Skeletal muscle cell (primary cell): Measurements from ENCODE around the gene IPO8.
"Not testable (repeated sequence)": the region's sequence is repeated elsewhere in the genome, so short reads cannot be mapped to it uniquely, and the experiment has no call there.

Source experiments
- DNase-seq: peaks from one replicate; pipeline ENCODE4 v3.0.0-alpha.2; 2010; ENCODE audit warnings: low read depth
- H3K4me3 ChIP-seq: 2 replicates; pipeline ENCODE4 v1.5.1; 2011; ENCODE audit warnings: low read depth, mild to moderate bottlenecking, control low read depth, low read length, moderate library complexity

The IPO8 gene

GRCh38 chr12:30614031-30614430, 81.6 kb downstream of the IPO8 start:
- DNase-seq: no peak
- H3K4me3 ChIP-seq: no peak overlapping the region

DNA sequence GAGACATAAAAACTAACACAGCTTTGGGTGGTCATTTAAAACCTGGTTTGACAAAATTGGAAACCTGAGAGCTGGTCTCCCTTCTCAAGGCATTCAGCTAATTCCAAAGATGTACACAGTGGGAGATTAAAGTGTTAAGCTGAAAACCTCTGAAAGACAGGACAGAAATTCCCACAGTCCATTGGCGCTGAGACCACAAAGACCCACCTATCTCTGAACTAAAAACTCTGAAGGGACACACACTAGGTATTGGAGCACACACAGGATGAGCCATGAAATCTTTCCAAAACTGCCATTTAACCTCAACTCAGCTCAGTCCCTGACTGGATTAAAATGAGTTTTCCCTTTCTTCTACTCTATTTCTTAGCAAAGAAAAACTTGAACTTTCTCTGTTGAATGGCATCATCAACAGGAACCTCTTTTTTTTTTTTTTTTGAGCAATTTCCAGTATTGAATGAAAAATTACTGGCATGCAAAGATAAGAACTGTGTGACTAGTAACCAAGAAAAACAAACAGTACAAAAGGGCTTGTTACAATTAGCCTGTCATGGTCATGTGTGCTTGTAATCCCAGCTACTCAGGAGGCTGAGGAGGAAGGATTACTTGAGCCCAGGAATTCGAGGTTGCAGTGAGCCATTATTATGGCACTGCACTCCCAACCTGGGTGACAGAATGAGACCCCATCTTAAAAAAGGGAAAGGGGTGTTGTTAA, 82.4 kb downstream of the IPO8 start:
- H3K4me3 ChIP-seq: no peak overlapping the region
- no peak for DNase-seq

GRCh38 chr12:30610718-30611117, 85.0 kb downstream of the IPO8 start:
- DNase-seq: no peak
- H3K4me3 ChIP-seq: no peak overlapping the region

- H3K4me3 ChIP-seq, DNase-seq: not testable (repeated sequence)
Measured at GRCh38 chr12:30609819-30610218, 85.8 kb downstream of the IPO8 start.

GRCh38 chr12:30604302-30604701, 91.4 kb downstream of the IPO8 start:
- not testable (repeated sequence) for H3K4me3 ChIP-seq, DNase-seq

DNA sequence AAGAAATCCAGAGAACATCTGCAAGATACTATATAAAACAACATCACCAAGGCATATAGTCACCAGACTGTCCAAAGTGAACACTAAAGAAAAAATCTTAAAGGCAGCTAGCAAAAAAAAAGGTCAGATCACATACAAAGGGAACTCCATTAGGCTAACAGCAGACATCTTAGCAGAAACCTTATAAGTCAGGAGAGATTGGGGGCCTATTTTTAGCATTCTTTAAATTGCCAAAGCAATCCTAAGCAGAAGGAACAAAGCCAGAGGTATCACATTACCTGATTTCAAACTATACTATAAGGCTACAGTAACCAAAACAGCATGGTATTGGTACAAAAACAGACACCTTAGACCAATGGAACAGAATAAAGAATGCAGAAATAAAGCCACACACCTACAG, 92.5 kb downstream of the IPO8 start:
- DNase-seq: no peak
- no peak overlapping the region for H3K4me3 ChIP-seq

DNA sequence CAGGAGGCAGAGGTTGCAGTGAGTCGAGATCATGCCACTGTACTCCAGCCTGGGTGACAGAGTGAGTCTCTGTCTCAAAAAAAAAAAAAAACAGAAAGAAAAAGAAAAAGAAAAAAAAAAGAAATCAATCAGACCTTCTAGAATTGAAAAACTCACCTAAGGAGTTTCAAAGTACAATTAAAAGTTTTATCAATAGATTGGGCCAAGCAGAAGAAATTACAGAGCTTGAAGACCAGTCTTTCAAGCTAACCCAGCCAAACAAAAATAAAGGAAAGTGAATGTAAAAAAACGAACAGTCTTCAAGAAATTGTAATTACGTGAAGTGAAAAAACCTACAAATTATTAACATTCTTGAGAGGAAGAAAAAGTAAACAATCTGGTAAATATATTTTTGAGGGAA, 93.0 kb downstream of the IPO8 start:
- no peak overlapping the region for H3K4me3 ChIP-seq
- DNase-seq: no peak

DNA sequence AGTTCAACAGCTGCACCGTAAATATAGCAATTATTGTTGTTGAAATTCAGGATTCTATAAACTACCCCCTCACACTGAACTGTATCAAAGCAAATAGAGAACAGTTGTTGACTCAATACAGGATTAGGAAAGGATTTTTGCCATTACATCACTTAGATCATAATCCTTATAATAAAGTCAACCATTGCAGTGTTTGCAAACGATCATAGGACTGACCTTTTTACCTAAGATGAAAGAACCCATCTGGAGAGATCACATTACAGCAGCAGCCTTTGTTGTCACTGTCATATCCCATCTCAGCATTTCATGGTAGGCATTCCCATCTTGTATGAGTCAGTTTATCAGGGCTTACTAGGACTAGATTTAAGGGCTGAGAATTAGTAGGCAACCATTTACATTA, 96.1 kb downstream of the IPO8 start:
- DNase-seq: peak; percentile 9
- no peak overlapping the region for H3K4me3 ChIP-seq

DNA sequence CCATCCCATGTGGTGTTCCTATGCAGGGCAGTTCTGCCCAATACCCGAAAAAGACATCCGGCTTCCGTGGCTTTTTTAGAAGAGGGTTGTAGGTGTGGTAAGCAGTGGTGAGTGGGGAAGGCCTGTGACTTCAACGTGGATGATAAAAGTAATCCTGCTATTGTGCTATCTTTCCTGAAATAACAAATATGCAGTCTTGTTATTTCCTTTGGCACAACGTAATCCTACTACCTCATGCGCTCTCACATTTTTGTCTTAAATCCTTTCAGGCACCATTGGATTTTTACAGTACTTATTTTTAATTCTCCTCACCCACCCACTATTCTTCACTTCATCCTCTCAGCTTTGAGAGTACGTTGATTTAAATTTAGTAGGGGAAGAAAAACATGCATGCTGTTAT, 96.8 kb downstream of the IPO8 start:
- DNase-seq: no peak
- no peak overlapping the region for H3K4me3 ChIP-seq

GRCh38 chr12:30595742-30596141, 99.9 kb downstream of the IPO8 start:
- DNase-seq: no peak
- no peak overlapping the region for H3K4me3 ChIP-seq

- H3K4me3 ChIP-seq: no peak overlapping the region
- no peak for DNase-seq
Measured at GRCh38 chr12:30594509-30594908, 101.2 kb downstream of the IPO8 start.

DNA sequence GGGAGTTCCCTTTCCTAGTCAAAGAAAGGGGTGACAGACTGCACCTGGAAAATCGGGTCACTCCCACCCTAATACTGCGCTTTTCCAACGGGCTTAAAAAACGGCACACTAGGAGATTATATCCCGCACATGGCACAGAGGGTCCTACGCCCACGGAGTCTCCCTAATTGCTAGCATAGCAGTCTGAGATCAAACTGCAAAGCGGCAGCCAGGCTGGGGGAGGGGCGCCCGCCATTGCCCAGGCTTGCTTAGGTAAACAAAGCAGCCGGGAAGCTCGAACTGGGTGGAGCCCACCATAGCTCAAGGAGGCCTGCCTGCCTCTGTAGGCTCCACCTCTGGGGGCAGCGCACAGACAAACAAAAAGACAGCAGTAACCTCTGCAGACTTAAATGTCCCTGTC, 107.1 kb downstream of the IPO8 start:
- DNase-seq, H3K4me3 ChIP-seq: not testable (repeated sequence)

- H3K4me3 ChIP-seq: no peak overlapping the region
- no peak for DNase-seq
Measured at GRCh38 chr12:30587782-30588181, 107.9 kb downstream of the IPO8 start.

GRCh38 chr12:30585877-30586276, 109.8 kb downstream of the IPO8 start:
- no peak for DNase-seq
- H3K4me3 ChIP-seq: no peak overlapping the region

- no peak overlapping the region for H3K4me3 ChIP-seq
- DNase-seq: no peak
Measured at GRCh38 chr12:30582943-30583342, 112.7 kb downstream of the IPO8 start.

- no peak for DNase-seq
- H3K4me3 ChIP-seq: no peak overlapping the region
Measured at GRCh38 chr12:30580344-30580743, 115.3 kb downstream of the IPO8 start.
